Esophagus muscularis mucosa (tissue), 3 donors: ENCODE data around the gene LHFPL5.

Source experiments
- POLR2A ChIP-seq: fragments of 450-650 bp; IDR thresholded peaks from one replicate; pipeline ENCODE4 v1.6.1; 2017; ENCODE audit warnings: antibody characterized with exemption, moderate library complexity, mild to moderate bottlenecking, low read depth
- POLR2AphosphoS5 ChIP-seq, 2 donors: sonication (generic); formaldehyde crosslinking; IDR thresholded peaks; one replicate each; pipeline ENCODE4 v1.6.1; 2017; ENCODE audit warnings: antibody characterized with exemption in 2 of 2
- TF ChIP-seq, protein P1 (sequence below), 3 experiments: fragments of 200-600 bp in 2 of 3; fragments of 450-650 bp in 1 of 3; sonication (generic) in 2 of 3; IDR thresholded peaks; one replicate each; pipeline ENCODE4 v1.5.1; 2017 to 2019; ENCODE audit warnings: antibody characterized with exemption in 3 of 3, mild to moderate bottlenecking in 2 of 3, moderate library complexity in 1 of 3

DNA sequence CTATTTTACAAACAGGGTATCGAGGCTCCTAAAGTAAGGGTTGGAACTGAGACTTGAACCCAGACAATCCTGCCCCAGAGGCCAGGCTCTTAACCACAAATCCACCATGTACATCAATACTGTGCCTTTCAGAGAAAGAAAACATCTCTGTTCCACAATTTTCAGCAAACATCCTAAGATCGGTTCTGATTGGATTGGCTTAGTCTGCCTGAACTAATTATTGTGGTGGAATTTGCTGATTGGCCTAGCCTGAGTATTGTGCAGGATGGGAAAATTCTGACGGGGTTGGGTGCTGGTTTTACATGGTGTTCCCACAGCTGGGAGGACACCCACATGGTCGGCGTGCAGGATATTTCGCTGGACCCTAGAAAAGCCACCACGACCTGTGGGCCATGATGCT is 24.4 kb upstream of the LHFPL5 start, which contains the start of gene CLPSL1:
- TF ChIP-seq, protein P1, sequence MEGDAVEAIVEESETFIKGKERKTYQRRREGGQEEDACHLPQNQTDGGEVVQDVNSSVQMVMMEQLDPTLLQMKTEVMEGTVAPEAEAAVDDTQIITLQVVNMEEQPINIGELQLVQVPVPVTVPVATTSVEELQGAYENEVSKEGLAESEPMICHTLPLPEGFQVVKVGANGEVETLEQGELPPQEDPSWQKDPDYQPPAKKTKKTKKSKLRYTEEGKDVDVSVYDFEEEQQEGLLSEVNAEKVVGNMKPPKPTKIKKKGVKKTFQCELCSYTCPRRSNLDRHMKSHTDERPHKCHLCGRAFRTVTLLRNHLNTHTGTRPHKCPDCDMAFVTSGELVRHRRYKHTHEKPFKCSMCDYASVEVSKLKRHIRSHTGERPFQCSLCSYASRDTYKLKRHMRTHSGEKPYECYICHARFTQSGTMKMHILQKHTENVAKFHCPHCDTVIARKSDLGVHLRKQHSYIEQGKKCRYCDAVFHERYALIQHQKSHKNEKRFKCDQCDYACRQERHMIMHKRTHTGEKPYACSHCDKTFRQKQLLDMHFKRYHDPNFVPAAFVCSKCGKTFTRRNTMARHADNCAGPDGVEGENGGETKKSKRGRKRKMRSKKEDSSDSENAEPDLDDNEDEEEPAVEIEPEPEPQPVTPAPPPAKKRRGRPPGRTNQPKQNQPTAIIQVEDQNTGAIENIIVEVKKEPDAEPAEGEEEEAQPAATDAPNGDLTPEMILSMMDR (IDR thresholded peaks at IDR 0.05) = no peak
- no peak for TF ChIP-seq POLR2A
- no peak for TF ChIP-seq POLR2AphosphoS5 (IDR thresholded peaks at IDR 0.05)
